PC-9 (cell line): ENCODE data around the gene CHP2. TPM values are rescaled to one million over a fixed set of nuclear protein-coding genes. Genes with fewer than 3 reads are reported as not detected.

Experiments used
- BruUV-seq: library from RNA; stranded (reverse); fragments of 400-500 nt; replicated peaks from 2 replicates; lab custom pipeline; 2021; lab: Mats Ljungman, UMichigan
- CTCF ChIA-PET: fragments of 300-600 bp; sonication (Branson Sonifier 250); formaldehyde crosslinking; loops from one replicate; lab custom pipeline; 2022; ENCODE audit warnings: antibody characterized with exemption; lab: Charles Lee
- POLR2A ChIA-PET: fragments of 300-600 bp; sonication (Branson Sonifier 250); formaldehyde crosslinking; loops from one replicate; lab custom pipeline; 2022; ENCODE audit warnings: antibody characterized with exemption; ENCODE audit not compliant: unreplicated experiment; lab: Charles Lee
- DNase-seq, 2 experiments: peaks; one replicate each; pipeline versions ENCODE4 v3.0.0 to v3.0.0-alpha.2; 2015 to 2022; ENCODE audit warnings: mixed read lengths in 1 of 2
- H2AFZ ChIP-seq: fragments of 200-600 bp; sonication (generic); 2 replicates; pipeline ENCODE4 v1.8.1; 2017; ENCODE audit warnings: antibody characterized with exemption
- H3F3A ChIP-seq: fragments of 200-600 bp; sonication (generic); 2 replicates; pipeline ENCODE4 v1.8.1; 2017; ENCODE audit warnings: antibody characterized with exemption, mild to moderate bottlenecking, low read depth; ENCODE audit not compliant: insufficient read depth
- H3K27ac ChIP-seq: fragments of 200-600 bp; sonication (generic); 2 replicates; pipeline ENCODE4 v1.6.1; 2016; ENCODE audit warnings: mixed run types
- H3K27me3 ChIP-seq: fragments of 200-600 bp; sonication (generic); 2 replicates; pipeline ENCODE4 v1.6.1; 2016; ENCODE audit warnings: low read depth, mixed run types; ENCODE audit not compliant: insufficient read depth
- H3K36me3 ChIP-seq: fragments of 200-600 bp; sonication (generic); 2 replicates; pipeline ENCODE4 v1.6.1; 2016; ENCODE audit warnings: low read depth, mixed run types
- H3K4me1 ChIP-seq: fragments of 200-600 bp; sonication (generic); replicated peaks from 2 replicates; pipeline ENCODE4 v1.6.1; 2016; ENCODE audit warnings: mixed run types; ENCODE audit not compliant: insufficient read depth
- H3K4me2 ChIP-seq: fragments of 200-600 bp; sonication (generic); 2 replicates; pipeline ENCODE4 v1.6.1; 2017; ENCODE audit warnings: mixed run types
- H3K4me3 ChIP-seq: fragments of 200-600 bp; sonication (generic); 2 replicates; pipeline ENCODE4 v1.6.1; 2016; ENCODE audit warnings: mixed run types
- H3K79me2 ChIP-seq: fragments of 200-600 bp; sonication (generic); 2 replicates; pipeline ENCODE4 v1.6.1; 2017; ENCODE audit warnings: low read depth, mixed run types
- H3K9me2 ChIP-seq: fragments of 200-600 bp; sonication (generic); 2 replicates; pipeline ENCODE4 v1.8.1; 2017; ENCODE audit warnings: mild to moderate bottlenecking; ENCODE audit not compliant: insufficient read depth
- H3K9me3 ChIP-seq: fragments of 200-600 bp; sonication (generic); 2 replicates; pipeline ENCODE4 v1.8.1; 2016; ENCODE audit warnings: low read depth; ENCODE audit not compliant: insufficient read depth
- H4K20me1 ChIP-seq: fragments of 200-600 bp; sonication (generic); 2 replicates; pipeline ENCODE4 v1.8.1; 2017; ENCODE audit not compliant: insufficient read depth
- CTCF ChIP-seq: fragments of 200-600 bp; sonication (generic); conservative IDR thresholded peaks from 2 replicates; pipeline ENCODE4 v1.6.1; 2017; ENCODE audit warnings: mixed run types, antibody characterized with exemption, mild to moderate bottlenecking, moderate library complexity
- EZH2 ChIP-seq: fragments of 200-600 bp; sonication (generic); IDR thresholded peaks from 2 replicates; pipeline ENCODE4 v1.8.0; 2017; ENCODE audit warnings: antibody characterized with exemption, low read depth
- intact Hi-C: fragments of 100-400 bp; cut with micrococcal nuclease; formaldehyde crosslinking; loops from one replicate; pipeline ENCODE4 v1.10.0; 2022; ENCODE audit not compliant: unreplicated experiment
- total RNA-seq: library from RNA; stranded (reverse); gene quantifications from 2 replicates; pipeline ENCODE4 v1.2.3, GENCODE V29; 2021

The CHP2 gene
- total RNA-seq, 1 experiment from 2014 or later = not detected

GRCh38 chr16:23802776-23803175 is 48.0 kb downstream of the CHP2 start:
- Histone ChIP-seq H3K9me3 (no peaks in the 10 kb centered on the region), H3K27ac (no peak overlapping the region), H2AFZ (no peak overlapping the region), H4K20me1 (no peaks in the 10 kb centered on the region), H3K9me2 (no peaks in the 10 kb centered on the region), H3K79me2 (no peaks in the 10 kb centered on the region), H3F3A (no peaks in the 10 kb centered on the region), H3K36me3 (no peaks in the 10 kb centered on the region), H3K27me3 (peaks cover 51% of the 10 kb centered on the region; the same call in 1 of the 2 replicates), H3K4me3 (no peak overlapping the region), H3K4me2 (no peak overlapping the region), H3K4me1 (0 out of 2 replicates have a peak, but pooled peaks cover 4% of the 10 kb centered on the region)
- POLR2A ChIA-PET = no interaction called here
- intact Hi-C loops = loop anchor here (5.0 kb wide), 1 partner anchor 210 kb away; no protein-coding TSS in a partner anchor
- DNase-seq = no peak
- CTCF ChIA-PET = interaction anchor here (0.5 to 0.7 kb wide), 2 partner anchors 9 to 196 kb away, joined by 4 to 5 read pairs; no protein-coding TSS in a partner anchor
- TF ChIP-seq EZH2 (no peak), CTCF (no peak)
- BruUV-seq = no TSS peak

GRCh38 chr16:23803591-23804123 is 48.8 kb downstream of the CHP2 start:
- Histone ChIP-seq H3K4me3 (no peak overlapping the region), H3K79me2 (no peaks in the 10 kb centered on the region), H2AFZ (no peak overlapping the region), H3K9me3 (no peaks in the 10 kb centered on the region), H3K4me2 (peak overlapping the region; percentile 8; the same call in 1 of the 2 replicates), H3K27ac (no peak overlapping the region), H3K4me1 (0 out of 2 replicates have a peak, but pooled peaks cover 4% of the 10 kb centered on the region), H4K20me1 (no peaks in the 10 kb centered on the region), H3F3A (no peaks in the 10 kb centered on the region), H3K9me2 (no peaks in the 10 kb centered on the region), H3K36me3 (no peaks in the 10 kb centered on the region), H3K27me3 (peaks cover 56% of the 10 kb centered on the region)
- ChIA-PET CTCF (interaction anchor here (0.6 kb wide), 1 partner anchor 186 kb away, joined by 3 read pairs; no protein-coding TSS in a partner anchor), POLR2A (no interaction called here)
- no TSS peak for BruUV-seq
- peak; percentile 41; the same call in 1 of the 2 replicates for TF ChIP-seq CTCF
- no peak for TF ChIP-seq EZH2
- intact Hi-C loops = loop anchor here (5.0 kb wide), 1 partner anchor 209 kb away; no protein-coding TSS in a partner anchor
- DNase-seq = peak in 1 of 2 experiments; percentile 30

- H3K4me2 ChIP-seq = no peak overlapping the region
- no TSS peak for BruUV-seq
- H3K36me3 ChIP-seq = no peaks in the 10 kb centered on the region
- no peaks in the 10 kb centered on the region for H4K20me1 ChIP-seq
- intact Hi-C loops = no loop called here
- H3K9me3 ChIP-seq = no peaks in the 10 kb centered on the region
- H3F3A ChIP-seq = no peaks in the 10 kb centered on the region
- no peak overlapping the region for H2AFZ ChIP-seq
- ChIA-PET CTCF (no interaction called here), POLR2A (no interaction called here)
- peaks cover 74% of the 10 kb centered on the region for H3K27me3 ChIP-seq
- no peak overlapping the region for H3K4me3 ChIP-seq
- no peaks in the 10 kb centered on the region for H3K79me2 ChIP-seq
- TF ChIP-seq EZH2 (no peak), CTCF (no peak)
- 0 out of 2 replicates have a peak, but pooled peaks cover 4% of the 10 kb centered on the region for H3K4me1 ChIP-seq
- DNase-seq = no peak
- H3K27ac ChIP-seq = no peak overlapping the region
- no peaks in the 10 kb centered on the region for H3K9me2 ChIP-seq
Observed at GRCh38 chr16:23807028-23807427, 52.2 kb downstream of the CHP2 start.

Other genes with a start within 250 kb of the CHP2 start
- gene GGA2, start 244.5 kb upstream of the CHP2 start, total RNA-seq = 68.5 and 85.1 TPM in 2 replicates
- 34.9 and 43.3 TPM in 2 replicates for gene EARS2, start 197.7 kb upstream of the CHP2 start, total RNA-seq
- 95.8 and 98.2 TPM in 2 replicates for gene UBFD1, start 197.3 kb upstream of the CHP2 start, total RNA-seq
- 125 and 136 TPM in 2 replicates for gene NDUFAB1, start 158.7 kb upstream of the CHP2 start, total RNA-seq
- gene PALB2, start 113.7 kb upstream of the CHP2 start, total RNA-seq = 15.1 and 19.1 TPM in 2 replicates
- gene DCTN5, start 113.6 kb upstream of the CHP2 start, total RNA-seq = 52.9 and 84.8 TPM in 2 replicates
- gene PLK1, start 76.1 kb upstream of the CHP2 start, total RNA-seq = 169 and 213 TPM in 2 replicates
- 3.4 and 3.9 TPM in 2 replicates for gene ERN2, start 41.8 kb upstream of the CHP2 start, total RNA-seq
- not detected in 2 replicates for gene PRKCB, start 81.0 kb downstream of the CHP2 start, total RNA-seq